Adrenal gland (tissue), 5 donors: ENCODE measurements around the gene IPPK.

Experiments
- CTCF ChIP-seq, 6 experiments: fragments of 450-650 bp in 4 of 6; fragments of 200-600 bp in 2 of 6; sonication (generic) in 1 of 6; IDR thresholded peaks; 1 replicate in 5 of 6; 2 replicates in 1 of 6; pipeline versions ENCODE4 v1.5.1 to v1.8.0; 2016 to 2021; ENCODE audit warnings: antibody characterized with exemption in 6 of 6, mild to moderate bottlenecking in 2 of 6, moderate library complexity in 1 of 6
- POLR2A ChIP-seq, 2 donors: fragments of 450-650 bp; IDR thresholded peaks; one replicate each; pipeline ENCODE4 v1.6.1; 2017; ENCODE audit warnings: antibody characterized with exemption in 2 of 2, mild to moderate bottlenecking in 2 of 2, moderate library complexity in 1 of 2
- donor health status: DM: no; HTN: no; CAD: no.

- TF ChIP-seq CTCF (IDR thresholded peaks at IDR 0.05) = no peak
- TF ChIP-seq POLR2A (IDR thresholded peaks at IDR 0.05) = no peak
Observed at GRCh38 chr9:92615790-92616189, 54.1 kb downstream of the IPPK start.
